ENCODE results near the gene KLF15. TPM values are rescaled to one million over a fixed set of nuclear protein-coding genes. Genes with fewer than 3 reads are reported as not detected.

KLF15 gene
- total and polyA plus RNA-seq, 9 of the 15 experiments (the other 6 are each of a cell fraction or from before 2014, with no cell fraction given) = 0.08 to 4.8 (median 1.2) TPM

DNA sequence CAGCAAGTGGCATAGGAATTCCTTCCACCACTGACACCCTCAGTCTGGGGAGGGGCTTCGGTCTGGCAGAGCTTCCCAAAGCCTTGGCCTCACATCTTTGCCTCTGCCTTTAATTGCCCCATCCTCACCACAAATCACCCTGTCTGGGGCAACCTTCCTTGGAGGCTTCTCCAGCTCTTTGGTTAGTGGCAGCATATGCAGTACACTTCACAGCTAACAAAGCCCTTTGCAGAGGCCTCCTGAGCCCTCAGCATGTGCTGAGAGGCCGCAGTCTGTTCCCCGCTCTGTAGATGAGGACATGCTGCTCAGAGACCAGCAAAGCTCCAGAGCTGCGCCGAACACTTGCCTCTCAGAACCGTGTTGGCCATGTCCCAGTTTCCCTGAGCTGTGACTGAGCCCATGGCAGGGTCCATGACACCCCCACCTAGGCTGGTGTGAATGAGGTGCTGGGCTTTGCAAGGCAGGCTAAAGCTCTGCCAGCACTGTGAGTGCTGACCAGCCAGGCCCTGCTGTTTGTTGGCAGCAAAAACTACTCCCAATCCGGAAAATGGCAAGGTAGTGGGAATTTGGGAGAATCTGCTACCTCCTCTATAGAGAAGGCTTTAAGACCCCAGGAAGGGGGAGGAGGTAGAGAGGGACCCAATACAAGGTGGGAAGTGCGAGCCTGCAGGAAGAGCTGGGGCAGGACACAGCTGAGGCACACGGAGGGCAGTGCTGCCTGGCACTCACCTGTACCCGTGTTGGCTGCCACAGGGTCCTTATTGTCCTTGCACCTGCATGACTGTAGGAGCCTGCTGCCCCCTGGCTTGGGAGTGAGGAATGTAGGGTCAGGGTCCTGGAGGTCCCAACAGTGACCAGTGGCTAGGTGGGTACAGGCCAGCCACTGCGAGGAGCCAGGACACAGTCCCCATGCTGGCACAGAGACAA, 8.4 kb upstream of the KLF15 start:
- H4K20me1 ChIP-seq (replicated peaks; ENCODE audit: control insufficient read depth, insufficient read depth, low read length) = no peaks in the 10 kb centered on the region
- CTCF ChIA-PET (ENCODE audit: low intra/inter-chr PET ratio) = no interaction called here
- intact Hi-C loops (cut with micrococcal nuclease) = no loop called here
- TF ChIP-seq RHOXF2B (CRISPR knock-in tag; conservative IDR thresholded peaks at IDR 0.05) = no peak
- TF ChIP-seq RAD21 (CRISPR knock-in tag; conservative IDR thresholded peaks at IDR 0.05 in 1 of 2, IDR thresholded peaks at IDR 0.05 in 1 of 2) = peak in 1 of 2 experiments; percentile 37; a peak in 2 of 4 replicates
- TF ChIP-seq, protein P1, sequence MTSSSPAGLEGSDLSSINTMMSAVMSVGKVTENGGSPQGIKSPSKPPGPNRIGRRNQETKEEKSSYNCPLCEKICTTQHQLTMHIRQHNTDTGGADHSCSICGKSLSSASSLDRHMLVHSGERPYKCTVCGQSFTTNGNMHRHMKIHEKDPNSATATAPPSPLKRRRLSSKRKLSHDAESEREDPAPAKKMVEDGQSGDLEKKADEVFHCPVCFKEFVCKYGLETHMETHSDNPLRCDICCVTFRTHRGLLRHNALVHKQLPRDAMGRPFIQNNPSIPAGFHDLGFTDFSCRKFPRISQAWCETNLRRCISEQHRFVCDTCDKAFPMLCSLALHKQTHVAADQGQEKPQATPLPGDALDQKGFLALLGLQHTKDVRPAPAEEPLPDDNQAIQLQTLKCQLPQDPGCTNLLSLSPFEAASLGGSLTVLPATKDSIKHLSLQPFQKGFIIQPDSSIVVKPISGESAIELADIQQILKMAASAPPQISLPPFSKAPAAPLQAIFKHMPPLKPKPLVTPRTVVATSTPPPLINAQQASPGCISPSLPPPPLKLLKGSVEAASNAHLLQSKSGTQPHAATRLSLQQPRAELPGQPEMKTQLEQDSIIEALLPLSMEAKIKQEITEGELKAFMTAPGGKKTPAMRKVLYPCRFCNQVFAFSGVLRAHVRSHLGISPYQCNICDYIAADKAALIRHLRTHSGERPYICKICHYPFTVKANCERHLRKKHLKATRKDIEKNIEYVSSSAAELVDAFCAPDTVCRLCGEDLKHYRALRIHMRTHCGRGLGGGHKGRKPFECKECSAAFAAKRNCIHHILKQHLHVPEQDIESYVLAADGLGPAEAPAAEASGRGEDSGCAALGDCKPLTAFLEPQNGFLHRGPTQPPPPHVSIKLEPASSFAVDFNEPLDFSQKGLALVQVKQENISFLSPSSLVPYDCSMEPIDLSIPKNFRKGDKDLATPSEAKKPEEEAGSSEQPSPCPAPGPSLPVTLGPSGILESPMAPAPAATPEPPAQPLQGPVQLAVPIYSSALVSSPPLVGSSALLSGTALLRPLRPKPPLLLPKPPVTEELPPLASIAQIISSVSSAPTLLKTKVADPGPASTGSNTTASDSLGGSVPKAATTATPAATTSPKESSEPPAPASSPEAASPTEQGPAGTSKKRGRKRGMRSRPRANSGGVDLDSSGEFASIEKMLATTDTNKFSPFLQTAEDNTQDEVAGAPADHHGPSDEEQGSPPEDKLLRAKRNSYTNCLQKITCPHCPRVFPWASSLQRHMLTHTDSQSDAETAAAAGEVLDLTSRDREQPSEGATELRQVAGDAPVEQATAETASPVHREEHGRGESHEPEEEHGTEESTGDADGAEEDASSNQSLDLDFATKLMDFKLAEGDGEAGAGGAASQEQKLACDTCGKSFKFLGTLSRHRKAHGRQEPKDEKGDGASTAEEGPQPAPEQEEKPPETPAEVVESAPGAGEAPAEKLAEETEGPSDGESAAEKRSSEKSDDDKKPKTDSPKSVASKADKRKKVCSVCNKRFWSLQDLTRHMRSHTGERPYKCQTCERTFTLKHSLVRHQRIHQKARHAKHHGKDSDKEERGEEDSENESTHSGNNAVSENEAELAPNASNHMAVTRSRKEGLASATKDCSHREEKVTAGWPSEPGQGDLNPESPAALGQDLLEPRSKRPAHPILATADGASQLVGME (CRISPR knock-in tag; IDR thresholded peaks at IDR 0.05) = no peak
- TF ChIP-seq, protein P2, sequence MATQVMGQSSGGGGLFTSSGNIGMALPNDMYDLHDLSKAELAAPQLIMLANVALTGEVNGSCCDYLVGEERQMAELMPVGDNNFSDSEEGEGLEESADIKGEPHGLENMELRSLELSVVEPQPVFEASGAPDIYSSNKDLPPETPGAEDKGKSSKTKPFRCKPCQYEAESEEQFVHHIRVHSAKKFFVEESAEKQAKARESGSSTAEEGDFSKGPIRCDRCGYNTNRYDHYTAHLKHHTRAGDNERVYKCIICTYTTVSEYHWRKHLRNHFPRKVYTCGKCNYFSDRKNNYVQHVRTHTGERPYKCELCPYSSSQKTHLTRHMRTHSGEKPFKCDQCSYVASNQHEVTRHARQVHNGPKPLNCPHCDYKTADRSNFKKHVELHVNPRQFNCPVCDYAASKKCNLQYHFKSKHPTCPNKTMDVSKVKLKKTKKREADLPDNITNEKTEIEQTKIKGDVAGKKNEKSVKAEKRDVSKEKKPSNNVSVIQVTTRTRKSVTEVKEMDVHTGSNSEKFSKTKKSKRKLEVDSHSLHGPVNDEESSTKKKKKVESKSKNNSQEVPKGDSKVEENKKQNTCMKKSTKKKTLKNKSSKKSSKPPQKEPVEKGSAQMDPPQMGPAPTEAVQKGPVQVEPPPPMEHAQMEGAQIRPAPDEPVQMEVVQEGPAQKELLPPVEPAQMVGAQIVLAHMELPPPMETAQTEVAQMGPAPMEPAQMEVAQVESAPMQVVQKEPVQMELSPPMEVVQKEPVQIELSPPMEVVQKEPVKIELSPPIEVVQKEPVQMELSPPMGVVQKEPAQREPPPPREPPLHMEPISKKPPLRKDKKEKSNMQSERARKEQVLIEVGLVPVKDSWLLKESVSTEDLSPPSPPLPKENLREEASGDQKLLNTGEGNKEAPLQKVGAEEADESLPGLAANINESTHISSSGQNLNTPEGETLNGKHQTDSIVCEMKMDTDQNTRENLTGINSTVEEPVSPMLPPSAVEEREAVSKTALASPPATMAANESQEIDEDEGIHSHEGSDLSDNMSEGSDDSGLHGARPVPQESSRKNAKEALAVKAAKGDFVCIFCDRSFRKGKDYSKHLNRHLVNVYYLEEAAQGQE (IDR thresholded peaks at IDR 0.05; ENCODE audit: borderline replicate concordance) = peak; percentile 42; the same call in 1 of the 2 replicates
- TF ChIP-seq, protein P2 (CRISPR knock-in tag; IDR thresholded peaks at IDR 0.05; ENCODE audit: low read depth) = no peak
- no peak for TF ChIP-seq RBFOX2 (IDR thresholded peaks at IDR 0.05; ENCODE audit: low read depth, low read length)

More for the DNA sequence above, 8.4 kb upstream of the KLF15 start:
- no peaks in the 10 kb centered on the region for H3K9me3 ChIP-seq (replicated peaks; ENCODE audit: control insufficient read depth, insufficient read depth, low read depth, low read length)
- no peaks in the 10 kb centered on the region for H3K9me1 ChIP-seq (ENCODE audit: control insufficient read depth, insufficient read depth, low read length)
- no peak overlapping the region for H3K4me3 ChIP-seq
- FAIRE-seq (no peak), ATAC-seq (peak; percentile 55), DNase-seq (ENCODE audit: extremely low read depth in 1 of 4, low spot score in 3 of 4) (no peak)
- H3K4me1 ChIP-seq (replicated peaks in 1 of 2; ENCODE audit: control insufficient read depth in 2 of 2, insufficient read depth in 2 of 2, low read length in 2 of 2) = no peaks in the 10 kb centered on the region
- no peaks in the 10 kb centered on the region for H3K79me2 ChIP-seq (ENCODE audit: control insufficient read depth, insufficient read depth, low read length)
- H3K36me3 ChIP-seq (ENCODE audit: control insufficient read depth, insufficient read depth, low read length) = no peaks in the 10 kb centered on the region
- WGBS (ENCODE audit: insufficient coverage, low coverage, missing lambda C conversion rate) = 3% methylated on average over 9 of the region's 11 CpGs
- POLR2A ChIA-PET = no interaction called here
- peaks cover 0 to 41% of the 10 kb centered on the region in 2 experiments; a peak in 4 of 5 replicates for H3K27me3 ChIP-seq (ENCODE audit: control insufficient read depth in 2 of 2, insufficient read depth in 2 of 2, low read length in 2 of 2)
- H3K27ac ChIP-seq (ENCODE audit: extremely low read depth, low read depth, low read length) = no peak overlapping the region
- no peak overlapping the region for H3K9ac ChIP-seq (ENCODE audit: insufficient read depth in 1 of 2, low read depth in 2 of 2, low read length in 2 of 2)
- BruUV-seq (replicated peaks) = no TSS peak
- no peak overlapping the region for H2AFZ ChIP-seq (ENCODE audit: low read depth, low read length)
- in situ Hi-C loops (cut with MboI) = no loop called here
- H3K4me2 ChIP-seq (ENCODE audit: insufficient read depth, low read length) = no peak overlapping the region
